CMK (cell line): ENCODE measurements around the gene ZNF860.
"Not testable (repeated sequence)": the region's sequence is repeated elsewhere in the genome, so short reads cannot be mapped to it uniquely, and the experiment has no call there.

Source experiments
- DNase-seq: peaks from one replicate; pipeline ENCODE4 v3.0.0-alpha.2; 2010; ENCODE audit warnings: low read depth

Gene ZNF860

DNA sequence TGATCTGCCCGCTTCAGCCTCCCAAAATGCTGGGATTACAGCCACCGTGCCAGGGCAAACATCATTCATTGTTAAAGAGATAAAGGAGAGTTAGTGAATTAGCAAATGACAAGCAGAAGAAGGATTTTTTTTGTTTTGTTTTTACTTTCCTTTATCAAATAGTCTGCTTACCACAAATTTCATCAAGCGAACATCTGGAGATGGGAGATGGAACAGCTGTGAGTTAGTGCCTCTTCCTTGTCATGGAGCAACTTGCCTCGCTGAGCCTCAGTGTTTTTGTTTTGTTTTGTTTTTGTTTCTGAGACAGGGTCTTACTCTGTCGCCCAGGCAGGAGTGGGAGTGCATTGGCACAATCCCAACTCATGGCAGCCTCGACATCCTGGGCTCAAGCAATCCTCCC is 15.9 kb downstream of the ZNF860 start:
- no peak for DNase-seq

DNA sequence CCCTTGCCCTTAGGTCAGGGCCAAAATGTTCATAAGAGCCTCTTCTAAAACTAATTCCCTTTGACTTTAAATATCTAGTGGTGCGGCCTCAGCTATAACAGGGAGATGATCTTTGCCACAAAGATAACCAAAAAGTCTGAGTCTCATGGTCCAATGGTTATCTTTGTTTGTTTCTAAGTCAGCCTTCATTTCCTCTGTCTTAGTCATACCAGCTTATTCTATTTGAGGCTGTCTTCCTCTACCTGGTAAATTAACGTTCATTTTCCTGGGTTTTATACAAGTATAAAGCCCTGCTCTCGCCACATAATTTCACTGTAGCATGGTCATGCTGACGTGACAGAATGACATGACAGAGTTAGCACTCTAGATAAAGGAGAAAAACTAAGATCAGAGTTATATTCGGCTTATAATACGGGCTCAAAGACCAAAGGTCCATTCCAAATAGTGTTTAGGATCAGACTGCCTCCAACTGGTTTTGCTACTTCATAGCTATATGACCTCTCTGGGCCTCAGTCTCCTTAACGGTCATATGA is 18.4 kb downstream of the ZNF860 start:
- no peak for DNase-seq

DNA sequence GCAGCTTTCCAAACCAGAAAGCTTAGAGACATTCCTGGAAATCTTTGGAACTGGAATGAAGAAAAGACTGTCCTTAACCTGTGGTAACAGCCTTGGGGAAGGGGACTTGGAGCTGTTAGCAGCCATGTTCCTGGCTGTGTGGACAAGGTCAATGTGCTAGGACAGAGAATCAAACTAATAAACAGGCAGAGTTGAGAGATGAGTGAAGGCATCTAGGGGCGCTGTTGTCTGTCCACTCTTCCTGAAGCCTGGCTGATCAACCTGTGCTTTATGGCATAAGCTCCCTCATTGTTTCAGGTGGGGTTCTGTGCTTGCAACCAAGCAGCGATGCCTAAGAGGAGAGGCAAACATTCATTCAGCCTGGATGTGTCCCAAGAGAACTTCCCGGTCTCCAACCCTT is 19.3 kb downstream of the ZNF860 start:
- DNase-seq: no peak

DNA sequence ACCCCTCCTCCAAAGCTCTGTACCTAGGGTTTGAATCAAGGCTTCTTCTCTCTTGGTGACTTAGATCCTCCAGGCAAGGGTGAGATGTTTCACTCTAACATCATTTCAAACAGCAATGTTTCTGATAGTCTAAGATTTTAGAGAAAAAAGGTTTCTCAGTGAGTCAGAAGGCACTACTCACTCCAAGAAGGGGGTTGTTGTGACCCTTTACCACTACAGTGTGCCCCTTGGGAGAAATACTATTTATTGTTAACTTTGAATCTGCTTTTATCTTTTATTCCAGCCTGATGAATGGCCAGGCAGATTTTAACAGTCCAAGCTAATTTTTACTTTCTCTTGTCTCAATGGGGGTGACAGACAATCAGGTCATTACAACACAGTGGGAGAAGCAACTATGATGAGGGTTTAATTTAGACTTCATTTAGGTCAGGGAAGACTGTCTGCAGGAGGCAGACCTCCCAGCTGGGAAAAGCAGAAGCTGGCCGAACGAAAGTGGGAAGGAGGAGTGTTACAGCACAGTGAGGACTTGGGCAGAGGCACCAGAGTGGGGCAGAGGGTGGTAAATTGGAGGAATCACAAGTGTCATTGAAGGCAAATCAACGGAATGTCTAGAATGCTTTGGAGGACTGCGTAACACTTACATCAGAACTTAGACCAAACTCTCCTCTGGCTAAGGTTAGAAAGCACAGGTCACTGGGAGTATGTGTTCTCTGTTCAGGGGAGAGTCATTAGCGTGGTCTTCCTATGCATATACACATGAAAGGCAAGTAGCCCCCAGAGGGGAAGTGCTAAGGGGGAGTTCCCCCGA is 21.2 kb downstream of the ZNF860 start:
- no peak for DNase-seq

DNA sequence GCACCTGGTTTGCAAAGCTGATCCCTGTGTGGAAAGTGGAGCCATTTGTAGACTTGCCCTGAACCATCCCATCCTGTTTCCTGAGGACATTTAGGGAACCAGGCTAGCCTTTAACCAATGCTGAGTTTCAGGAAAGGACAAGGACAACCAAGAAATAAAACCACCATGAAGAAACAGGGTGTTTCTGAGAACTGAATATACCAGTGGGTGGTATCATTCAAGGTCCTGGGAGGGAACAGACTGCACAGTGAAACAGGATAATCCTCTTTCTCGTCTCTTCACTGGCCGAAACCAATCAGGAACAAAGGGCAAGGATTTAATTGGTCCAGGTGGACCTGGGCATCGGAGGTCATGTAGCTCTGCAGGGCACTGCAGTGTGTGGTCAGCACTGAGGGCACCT is 21.8 kb downstream of the ZNF860 start:
- no peak for DNase-seq

DNA sequence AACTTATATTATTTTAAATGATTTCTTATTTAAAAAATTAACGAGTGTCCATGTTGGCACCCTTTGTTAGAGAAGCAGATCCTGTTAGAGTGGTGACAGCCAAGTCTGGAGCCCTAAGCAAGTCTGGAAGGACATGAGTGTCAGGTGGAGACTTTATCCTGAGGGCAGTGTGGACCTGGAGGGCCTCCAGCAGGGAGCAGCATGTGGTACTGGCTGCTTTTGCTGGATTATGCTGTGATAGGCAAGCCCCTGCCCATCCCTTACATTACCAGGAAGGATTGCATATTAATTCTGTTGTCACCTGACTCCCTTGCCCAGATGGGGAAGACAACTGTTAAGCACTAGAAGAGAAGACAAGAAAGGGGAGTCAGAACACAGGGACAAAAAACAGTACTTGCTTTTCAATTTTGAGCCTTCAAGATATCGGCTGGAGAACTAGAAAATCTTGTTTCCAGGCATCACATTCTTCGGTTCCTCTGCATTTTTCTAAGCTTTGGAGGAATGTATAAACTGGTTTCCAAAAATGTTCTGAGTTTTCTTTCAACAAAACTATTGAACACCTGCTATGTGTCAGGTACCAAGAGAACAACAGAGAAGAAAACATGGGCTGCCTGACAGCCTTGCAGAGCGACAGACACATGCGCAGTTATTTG is 22.7 kb downstream of the ZNF860 start:
- DNase-seq: no peak

DNA sequence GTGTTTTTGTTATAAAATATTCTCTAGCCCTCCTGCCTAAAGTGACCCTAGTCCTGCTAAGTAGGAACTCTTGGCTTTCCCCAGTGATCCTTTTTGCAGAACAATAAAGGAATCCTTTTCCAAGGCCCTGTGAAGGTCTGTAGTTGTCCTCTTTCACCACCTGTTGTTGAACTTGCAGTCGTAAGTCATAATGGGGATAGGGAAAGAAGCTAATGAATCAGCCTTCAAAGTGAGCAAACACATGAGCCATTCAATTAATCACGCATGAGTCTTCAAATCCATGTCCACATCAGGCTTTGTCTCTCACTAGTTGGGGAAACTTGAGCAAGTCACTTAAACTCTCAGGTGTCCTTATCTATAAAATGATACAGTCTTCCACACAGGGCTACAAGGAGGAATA is 27.6 kb downstream of the ZNF860 start:
- no peak for DNase-seq

DNA sequence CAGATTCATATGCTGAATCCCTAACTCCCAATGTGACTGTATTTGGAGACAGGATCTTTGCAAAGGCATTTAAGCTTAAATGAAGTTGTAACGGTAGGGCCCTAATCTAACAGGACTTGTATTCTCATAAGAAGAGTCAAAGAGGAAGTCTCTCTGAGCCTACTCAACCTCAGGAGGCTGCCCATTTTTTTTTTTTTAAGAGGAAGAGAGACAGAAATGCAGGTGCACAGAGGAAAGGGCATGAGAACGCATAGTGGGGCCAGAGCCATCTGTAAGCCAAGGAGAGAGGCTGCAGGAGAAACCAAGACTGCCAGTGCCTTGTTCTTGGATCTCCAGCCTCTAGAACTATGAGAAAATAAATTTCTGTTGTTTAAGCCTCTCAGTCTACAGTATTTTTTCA is 28.4 kb downstream of the ZNF860 start:
- DNase-seq: no peak

DNA sequence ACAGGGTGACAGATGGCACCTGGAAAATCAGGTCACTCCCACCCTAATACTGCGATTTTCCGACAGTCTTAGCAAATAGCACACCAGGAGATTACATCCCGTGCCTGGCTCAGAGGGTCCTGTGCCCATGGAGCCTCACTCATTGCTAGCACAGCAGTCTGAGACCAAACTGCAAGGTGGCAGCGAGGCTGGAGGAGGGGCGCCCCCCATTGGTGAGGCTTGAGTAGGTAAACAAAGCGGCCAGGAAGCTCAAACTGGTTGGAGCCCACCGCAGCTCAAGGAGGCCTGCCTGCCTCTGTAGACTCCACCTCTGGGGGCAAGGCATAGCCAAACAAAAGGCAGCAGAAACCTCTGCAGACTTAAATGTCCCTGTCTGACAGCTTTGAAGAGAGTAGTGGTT is 29.1 kb downstream of the ZNF860 start:
- DNase-seq: not testable (repeated sequence)

DNA sequence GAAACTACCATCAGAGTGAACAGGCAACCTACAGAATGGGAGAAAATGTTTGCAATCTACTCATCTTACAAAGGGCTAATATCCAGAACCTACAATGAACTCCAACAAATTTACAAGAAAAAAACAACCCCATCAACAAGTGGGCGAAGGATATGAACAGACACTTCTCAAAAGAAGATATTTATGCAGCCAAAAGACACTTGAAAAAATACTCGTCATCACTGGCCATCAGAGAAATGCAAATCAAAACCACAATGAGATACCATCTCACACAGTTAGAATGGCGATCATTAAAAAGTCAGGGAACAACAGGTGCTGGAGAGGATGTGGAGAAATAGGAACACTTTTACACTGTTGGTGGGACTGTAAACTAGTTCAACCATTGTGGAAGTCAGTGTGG is 34.1 kb downstream of the ZNF860 start:
- DNase-seq: not testable (repeated sequence)

DNA sequence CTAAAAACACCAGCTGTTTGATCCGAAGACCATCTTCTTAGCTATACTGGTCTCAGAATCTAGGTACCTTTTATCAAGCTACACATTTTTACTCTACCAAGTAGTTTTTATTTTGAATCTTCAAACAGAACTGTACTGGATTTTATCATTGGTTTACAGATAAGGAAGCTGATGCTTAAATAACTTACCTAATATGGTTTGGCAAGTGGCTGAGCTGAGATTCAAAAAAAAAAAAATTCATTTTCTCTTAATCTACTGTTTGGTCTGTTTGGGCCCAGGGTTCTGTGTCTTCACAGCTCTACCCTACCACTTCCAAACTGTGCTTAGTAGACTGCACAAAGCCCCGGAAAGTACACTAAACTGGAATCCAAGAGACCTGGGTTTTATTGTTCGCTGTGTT is 35.7 kb downstream of the ZNF860 start:
- DNase-seq: no peak

DNA sequence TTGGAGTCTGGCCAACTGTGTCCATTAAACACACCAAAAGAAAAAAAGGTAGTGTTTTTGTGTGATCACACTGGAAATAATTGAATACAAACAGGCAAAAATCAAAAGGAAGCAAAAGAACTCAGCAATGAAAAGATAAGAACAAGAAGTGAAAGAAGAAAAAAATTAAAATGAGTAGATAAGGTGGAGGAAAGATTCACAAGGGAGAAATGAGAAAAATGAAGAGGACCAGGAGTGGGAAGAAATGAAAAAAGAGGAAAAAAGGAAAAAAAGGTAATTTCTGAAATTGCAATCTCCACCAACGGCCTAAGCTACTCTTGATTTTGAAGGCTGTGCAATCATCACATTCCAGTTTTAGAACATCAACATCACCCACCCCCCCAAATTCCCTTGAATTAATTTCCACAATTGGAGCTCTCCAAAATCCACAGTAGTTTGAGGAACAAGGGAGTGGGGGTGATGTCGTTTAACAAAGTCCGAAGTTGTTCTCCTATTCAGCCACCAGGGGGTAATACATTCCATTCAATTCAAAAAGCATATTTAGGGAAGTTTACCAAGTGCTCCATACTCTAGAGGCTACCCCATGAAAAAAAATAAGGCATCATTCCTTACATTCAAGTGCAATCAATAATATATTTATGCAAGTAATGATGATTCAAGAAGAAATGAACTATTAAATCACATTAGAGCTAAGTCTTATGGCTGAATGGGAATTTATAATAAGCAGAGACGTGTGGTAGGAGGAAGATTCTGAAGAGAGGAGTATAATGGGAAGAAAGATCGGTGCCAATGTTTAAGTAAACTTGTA is 37.4 kb downstream of the ZNF860 start:
- no peak for DNase-seq

DNA sequence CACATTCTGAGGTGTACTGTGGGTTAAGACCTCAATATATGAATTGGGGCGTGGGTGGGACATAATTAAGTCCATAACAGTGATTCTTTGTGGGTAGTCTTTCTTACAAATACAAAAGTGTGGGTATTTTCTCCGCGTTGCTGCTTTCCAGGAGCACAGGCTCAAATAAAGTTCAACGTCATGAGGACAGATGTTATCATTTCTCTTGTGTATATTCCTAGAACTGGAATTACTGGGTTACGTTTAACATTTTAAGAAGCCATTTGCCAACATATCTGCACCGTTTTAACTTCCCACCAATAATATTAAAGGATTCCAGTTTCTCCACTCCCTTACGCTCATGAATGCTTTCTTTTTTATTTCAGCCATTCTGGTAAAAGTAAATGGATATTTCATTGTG is 39.6 kb downstream of the ZNF860 start:
- DNase-seq: no peak

DNA sequence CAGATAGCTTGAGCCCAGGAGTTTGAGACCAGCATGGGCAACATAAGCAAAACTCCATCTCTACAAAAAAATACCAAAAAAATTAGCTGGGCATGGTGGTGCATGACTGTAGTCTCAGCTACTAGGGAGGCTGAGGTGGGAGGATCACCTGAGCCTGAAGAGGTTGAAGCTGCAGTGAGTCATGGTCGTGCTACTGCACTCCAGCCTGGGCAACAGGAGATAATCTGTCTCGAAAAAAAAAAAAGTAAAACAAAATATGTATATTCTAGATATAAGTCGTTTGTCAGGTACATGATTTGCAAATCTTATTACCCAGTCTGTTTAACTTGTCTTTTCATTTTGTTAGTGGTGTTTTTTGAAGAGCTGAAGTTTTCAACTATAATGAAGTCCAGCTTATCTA is 40.2 kb downstream of the ZNF860 start:
- no peak for DNase-seq

DNA sequence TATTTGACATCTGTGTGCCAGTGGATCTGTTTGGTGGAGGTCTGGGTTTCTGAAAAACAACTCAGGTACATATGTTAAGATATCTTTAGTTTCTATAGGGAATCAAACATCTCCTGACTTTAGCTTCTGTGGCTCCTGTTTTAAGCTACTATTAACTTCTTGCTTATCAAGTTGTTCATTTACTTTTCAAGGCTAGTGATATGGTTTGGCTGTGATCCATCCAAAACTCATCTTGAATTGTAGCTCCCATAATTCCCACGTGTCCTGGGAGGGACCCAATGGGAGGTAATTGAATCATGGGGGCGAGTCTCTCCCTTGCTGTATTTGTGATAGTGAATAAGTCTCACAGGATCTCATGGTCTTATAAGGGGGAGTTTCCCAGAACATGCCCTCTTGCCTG is 41.4 kb downstream of the ZNF860 start:
- DNase-seq: no peak

DNA sequence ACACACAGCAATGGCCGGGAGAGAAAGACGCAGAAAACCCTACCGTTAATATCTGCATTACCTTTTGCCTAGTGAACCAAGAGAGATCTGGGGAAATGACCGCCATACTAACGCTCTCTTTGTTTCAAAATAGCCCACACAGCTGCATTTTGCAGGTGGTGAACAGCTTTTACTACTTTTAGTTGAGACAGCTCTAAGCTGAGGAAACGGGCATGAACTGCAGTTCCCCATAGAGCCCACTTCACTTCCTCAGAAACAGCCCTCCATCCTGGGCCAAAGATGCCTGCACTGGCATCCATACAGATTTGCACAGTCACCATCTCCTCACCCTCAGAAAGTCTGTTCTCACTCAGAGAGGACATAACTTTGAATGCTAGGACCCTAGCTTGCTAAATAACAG is 45.0 kb downstream of the ZNF860 start:
- DNase-seq: no peak

DNA sequence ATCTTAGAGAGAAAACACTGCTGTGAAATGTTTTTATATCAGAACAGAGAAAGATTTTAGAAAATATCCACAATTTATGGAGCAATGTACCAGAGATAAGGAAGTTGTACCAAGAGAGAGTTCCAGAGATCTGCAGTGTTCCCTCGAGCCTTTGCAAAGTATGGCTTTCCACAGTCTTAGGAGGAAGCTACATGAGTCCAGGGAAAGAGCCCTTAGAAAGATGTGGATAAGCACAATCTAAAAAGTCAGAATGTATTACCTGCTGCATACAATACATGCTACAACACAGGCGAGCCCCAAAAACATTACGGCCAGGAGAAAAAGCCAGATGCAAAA is 56.4 kb downstream of the ZNF860 start:
- no peak for DNase-seq

DNA sequence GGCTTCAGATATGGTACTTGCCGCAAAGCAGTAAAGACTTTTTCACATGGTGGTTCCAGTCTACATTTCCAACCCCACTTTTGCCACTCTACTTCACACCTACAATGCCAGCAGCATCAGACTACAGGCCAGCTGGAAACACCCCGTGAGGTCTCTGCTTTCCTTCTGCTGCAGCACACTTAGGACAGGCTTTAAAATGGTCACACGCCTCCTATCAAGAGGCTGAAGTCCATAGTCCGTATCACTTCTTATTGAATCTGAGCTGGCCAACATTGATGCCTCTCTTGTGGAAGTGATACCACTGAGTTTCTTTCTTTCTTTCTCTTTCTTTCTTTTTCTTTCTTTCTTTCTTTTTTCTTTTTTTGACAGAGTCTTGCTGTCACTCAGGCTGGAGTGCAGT is 59.8 kb downstream of the ZNF860 start:
- DNase-seq: no peak
